HG02759 (cell line): ENCODE data around the gene MAGEA9.
A peak's percentile ranks its signal among the peaks of the same experiment; 100 is the strongest.
"Not testable (repeated sequence)": the region's sequence is repeated elsewhere in the genome, so short reads cannot be mapped to it uniquely, and the experiment has no call there.

Experiments
- ATAC-seq: cut with Tn5 transposase; IDR thresholded peaks from one replicate; pipeline ENCODE4 v1.9.1; 2021; ENCODE audit warnings: mild to moderate bottlenecking, moderate library complexity; ENCODE audit not compliant: unreplicated experiment

Gene MAGEA9

DNA sequence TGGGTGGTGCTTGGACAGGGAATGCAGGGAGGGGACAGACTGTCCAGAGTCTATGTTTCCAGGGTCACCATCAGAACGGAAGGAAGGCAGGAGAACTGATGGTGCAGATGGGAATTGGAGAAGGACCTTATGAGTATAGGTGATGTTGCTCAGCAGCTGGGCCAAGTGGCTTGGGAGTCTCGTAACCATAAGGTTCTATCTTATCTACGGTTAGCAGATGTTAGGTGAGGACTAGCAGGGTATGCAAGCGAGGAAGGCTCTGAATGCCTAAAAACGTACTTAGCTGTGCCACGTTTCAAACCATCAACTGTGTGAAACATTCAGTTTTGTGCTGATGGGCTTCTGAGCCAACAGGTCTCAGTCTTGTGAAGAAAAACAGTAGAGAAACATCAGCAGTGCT lies 22.4 kb downstream of the MAGEA9 start:
- no peak for ATAC-seq

DNA sequence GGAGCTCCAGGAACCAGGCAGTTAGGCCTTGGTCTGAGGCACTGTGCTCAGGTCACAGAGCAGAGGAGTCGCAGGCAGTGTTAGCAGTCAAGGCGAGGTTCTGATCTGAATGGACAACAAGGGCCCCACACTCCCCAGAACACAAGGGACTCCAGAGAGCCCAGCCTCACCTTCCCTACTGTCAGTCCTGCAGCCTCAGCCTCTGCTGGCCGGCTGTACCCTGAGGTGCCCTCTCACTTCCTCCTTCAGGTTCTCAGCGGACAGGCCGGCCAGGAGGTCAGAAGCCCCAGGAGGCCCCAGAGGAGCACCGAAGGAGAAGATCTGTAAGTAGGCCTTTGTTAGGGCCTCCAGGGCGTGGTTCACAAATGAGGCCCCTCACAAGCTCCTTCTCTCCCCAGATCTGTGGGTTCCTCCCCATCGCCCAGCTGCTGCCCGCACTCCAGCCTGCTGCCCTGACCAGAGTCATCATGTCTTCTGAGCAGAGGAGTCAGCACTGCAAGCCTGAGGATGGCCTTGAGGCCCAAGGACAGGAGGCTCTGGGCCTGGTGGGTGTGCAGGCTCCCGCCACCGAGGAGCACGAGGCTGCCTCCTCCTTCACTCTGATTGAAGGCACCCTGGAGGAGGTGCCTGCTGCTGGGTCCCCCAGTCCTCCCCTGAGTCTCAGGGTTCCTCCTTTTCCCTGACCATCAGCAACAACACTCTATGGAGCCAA lies 26.2 kb downstream of the MAGEA9 start:
- peak; percentile 52 for ATAC-seq

DNA sequence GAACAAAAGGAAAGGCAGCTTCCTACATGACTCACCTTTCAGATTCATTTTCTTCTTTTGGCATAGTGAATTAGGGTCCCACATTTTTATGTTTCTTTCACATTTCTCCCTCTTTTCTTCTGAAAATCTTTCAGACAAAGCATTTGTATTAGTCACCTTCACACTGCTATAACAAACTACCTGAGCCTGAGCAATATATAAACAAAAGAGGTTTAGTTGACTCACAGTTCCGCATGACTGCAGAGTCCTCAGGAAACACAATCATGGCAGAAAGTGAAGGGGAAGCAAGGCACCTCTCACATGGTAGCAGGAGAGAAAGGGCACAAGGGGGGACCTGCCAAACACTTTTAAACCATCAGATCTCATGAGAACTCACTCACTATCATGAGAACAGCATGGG lies 36.9 kb downstream of the MAGEA9 start:
- no peak for ATAC-seq

DNA sequence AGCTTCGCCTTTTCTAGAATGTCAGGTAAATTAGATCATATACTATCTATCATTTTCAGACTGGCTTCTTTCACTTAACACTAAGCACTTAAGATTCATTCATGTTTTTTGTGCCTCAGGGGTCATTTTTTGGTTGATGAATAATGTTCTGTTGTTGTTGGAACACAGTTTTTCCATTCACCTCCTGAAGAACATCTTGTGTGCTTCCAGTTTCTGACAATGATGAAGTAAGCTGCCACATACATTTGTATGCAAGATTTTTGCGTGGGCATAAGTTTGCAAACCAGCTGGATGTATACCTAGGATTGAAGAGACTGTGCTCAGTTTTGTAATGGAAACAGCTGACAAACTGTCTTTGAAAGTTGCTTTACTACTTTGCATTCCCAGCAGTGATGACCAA lies 37.6 kb downstream of the MAGEA9 start:
- no peak for ATAC-seq

DNA sequence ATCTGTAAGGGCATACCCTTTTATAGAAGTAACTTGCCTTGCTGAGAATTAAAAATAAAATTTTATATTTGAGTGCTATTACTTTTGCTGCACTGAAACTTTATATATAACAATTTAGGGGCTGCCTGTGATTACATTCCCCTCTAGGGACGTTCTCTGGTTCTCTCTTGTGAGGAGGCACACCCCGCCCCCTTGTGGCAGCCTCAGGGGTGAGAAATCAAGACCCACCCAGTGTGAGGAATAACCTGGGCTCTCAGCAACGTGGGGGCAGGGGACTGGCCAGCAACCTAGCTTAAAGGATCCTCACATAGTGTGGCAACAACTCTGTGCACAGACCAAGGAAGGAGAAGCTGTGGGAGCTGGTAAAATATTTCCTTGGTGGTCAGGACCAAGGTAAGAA lies 43.7 kb downstream of the MAGEA9 start:
- ATAC-seq, result no peak

DNA sequence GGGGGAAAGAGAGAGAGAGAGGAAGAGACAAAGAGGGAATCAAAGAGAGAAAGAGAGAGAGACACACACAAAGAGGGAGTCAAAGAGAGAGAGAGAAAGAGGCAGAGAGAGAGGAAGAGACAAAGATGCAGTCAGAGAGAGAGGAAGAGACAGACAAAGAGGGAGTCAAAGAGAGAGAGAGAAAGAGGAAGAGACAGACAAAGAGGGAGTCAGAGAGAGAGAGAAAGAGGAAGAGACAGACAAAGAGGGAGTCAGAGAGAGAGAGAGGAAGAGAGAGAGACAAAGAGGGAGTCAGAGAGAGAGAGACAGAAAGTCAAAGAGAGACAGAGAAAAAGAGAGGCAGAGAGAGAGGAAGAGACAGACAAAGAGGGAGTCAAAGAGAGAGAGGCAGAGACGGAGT lies 45.5 kb downstream of the MAGEA9 start:
- no peak for ATAC-seq

DNA sequence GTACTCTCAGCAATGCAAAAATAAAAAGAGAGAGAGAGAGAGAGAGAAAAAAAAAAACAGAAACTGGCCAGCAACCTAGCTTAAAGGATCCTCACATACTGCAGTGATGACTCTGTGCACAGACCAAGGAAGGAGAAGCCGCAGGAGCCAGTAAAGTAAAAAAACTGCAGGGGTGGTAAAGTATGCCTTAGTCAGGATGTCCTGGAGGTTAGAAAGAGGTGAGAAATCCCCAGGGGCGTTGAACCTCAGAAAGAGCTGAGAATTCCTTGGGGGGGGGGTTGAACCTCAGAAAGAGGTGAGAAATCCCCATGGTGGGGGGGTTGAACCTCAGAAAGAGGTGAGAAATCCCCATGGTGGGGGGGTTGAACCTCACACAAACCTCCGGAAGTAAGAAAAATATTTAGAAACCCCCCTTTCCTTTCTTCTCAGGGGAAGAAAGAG lies 48.0 kb downstream of the MAGEA9 start:
- ATAC-seq, result peak; percentile 65

DNA sequence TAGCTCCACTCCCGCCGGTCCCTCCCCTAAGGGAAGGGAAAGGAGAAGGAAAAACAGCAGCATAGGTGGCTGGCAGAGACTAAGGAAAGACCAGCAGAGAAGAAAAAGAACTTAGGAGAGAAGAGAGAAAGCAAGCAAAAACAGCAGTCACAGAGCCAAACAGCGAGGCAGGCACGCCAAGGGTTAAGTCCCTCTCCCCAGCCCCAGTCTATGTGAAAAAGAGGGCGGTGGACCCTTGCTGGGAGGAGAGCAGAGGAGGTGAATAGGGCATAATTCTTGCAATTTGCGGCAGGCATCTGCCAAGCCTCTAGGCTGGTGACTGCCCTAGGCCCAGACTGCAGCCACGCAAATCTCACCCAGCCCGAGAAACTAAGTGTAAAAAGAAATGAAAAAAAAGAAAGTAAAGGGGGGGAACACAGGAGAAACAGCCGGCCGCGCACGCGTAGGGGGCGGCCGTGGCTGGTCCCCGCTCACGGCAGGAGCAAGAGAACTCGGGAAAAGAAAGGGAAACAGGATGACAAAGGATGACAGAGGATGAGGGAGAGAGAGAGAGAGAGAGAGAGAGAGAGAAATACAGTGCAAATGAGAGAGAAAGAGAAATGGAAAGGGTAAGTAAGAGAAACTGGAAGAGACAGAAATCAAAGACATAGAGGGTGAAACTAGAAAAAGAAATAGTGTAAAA lies 48.6 kb downstream of the MAGEA9 start:
- peak; percentile 62 for ATAC-seq

GRCh38 chrX:149831473-149831872 lies 49.7 kb downstream of the MAGEA9 start:
- no peak for ATAC-seq

DNA sequence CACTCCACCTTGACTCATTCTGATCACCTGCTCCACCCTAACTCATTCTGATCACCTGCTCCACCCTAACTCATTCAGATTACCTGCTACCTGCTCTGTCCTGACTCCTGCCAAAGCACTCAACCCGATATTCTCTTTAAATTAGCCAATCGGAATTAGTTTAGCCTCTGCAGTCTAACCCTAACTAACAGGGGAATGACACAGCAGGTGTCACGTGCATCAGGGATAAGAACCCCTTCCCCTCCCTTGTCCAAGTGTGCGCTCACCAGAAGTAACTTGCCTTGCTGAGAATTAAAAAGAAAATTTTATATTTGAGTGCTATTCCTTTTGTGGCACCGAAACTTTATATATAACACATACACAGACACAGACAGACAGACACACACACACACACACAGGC lies 55.0 kb downstream of the MAGEA9 start:
- not testable (repeated sequence) for ATAC-seq

DNA sequence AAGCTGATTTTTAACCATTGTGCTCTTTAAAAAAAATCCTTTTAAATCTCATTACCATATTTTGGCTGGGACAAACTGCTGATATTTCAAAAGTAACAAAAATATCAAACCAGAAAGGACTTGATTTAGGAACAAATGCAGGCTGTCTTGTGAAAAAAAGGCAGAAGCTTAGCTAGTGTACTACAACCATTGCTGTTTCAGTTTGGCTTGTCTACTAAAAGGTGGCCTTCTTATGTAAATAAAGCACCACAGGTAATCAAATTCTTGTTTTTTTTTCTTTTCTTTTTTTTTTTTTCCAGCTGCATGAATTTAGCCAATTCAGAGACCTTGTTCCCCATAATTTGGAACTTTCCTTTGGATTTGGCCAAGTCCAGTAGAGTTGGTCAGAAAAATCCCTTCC lies 55.4 kb downstream of the MAGEA9 start:
- no peak for ATAC-seq
